Suppressor macrophage treated with lipopolysaccharide for 4 hours (primary cell): ENCODE results near the gene NTM.
A peak's percentile ranks its signal among the peaks of the same experiment; 100 is the strongest.
"Not testable (repeated sequence)": the region's sequence is repeated elsewhere in the genome, so short reads cannot be mapped to it uniquely, and the experiment has no call there.

Experiments used
- DNase-seq: peaks from one replicate; pipeline ENCODE4 v3.0.0-alpha.2; 2020

The NTM gene

DNA sequence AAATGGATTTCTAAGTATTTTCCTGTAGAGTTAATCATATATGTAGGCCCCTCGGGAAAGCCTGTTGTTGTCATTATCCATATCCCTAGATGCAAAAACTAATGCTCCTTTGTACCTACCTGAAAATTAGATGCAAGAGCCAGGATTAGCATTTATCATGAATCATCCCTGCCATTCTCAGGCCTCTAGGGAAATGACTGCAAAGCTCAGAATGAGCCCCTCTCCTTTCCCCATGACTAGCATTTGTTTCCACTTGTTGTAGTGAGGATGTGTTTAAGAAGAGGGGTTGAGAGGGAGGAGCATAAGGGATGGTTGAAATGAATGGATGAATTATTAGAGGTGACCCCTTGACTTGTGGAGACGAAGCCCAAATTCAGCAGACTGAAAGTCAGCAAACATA, 537.9 kb downstream of the NTM start:
- DNase-seq = no peak

DNA sequence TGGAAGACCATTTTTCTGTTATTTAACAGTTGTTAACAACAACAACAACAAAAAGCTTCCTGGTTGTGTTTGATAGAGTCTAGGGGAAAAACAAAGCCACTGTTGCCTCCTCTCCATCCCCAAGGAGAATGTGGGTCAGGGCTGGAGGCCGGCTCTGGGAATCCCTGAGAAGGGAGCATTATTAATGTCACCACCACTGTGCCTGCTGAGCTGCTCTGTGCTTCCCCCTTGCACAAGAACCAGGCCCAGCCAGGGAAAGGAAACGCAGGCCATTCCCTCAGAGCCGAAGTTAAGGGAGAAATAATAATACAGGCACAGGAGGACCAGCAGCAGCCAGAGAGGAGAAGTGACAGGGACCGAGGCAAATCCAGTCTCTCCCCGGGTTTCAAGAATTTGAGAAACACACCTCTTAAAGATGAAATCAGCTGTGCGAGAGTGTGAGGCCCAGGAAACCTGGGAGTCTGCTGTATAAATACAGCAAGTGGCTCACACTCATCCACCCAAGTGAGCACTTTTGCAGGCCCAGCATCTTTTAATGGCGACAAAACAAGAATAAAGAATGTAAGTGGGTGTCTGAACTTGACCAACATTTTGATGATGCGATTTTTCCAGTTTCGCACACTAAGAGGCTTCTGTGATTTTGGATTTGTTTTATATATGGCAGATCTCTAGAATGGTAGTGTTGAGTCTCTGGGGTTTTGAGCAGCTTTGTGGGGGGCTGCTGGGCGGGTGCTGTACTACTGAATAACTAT, 539.2 kb downstream of the NTM start:
- DNase-seq = no peak

DNA sequence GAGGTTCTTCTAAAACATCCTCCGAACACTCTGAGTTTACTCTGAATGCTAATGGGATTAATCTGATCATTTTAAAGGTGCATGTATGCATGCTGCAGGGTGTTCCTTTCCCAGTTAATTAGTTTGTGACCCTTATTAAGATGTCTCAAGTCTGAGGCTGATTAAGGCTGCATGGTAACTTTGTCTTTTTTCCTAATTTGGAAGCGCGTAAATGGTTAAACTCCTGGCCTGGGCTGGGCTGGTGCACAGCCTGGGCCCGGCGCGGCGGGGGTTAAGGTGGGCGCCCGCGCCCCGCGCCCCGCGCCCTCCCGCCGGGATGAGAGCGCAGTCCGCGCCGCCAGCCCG, 539.7 kb downstream of the NTM start:
- DNase-seq = no peak

DNA sequence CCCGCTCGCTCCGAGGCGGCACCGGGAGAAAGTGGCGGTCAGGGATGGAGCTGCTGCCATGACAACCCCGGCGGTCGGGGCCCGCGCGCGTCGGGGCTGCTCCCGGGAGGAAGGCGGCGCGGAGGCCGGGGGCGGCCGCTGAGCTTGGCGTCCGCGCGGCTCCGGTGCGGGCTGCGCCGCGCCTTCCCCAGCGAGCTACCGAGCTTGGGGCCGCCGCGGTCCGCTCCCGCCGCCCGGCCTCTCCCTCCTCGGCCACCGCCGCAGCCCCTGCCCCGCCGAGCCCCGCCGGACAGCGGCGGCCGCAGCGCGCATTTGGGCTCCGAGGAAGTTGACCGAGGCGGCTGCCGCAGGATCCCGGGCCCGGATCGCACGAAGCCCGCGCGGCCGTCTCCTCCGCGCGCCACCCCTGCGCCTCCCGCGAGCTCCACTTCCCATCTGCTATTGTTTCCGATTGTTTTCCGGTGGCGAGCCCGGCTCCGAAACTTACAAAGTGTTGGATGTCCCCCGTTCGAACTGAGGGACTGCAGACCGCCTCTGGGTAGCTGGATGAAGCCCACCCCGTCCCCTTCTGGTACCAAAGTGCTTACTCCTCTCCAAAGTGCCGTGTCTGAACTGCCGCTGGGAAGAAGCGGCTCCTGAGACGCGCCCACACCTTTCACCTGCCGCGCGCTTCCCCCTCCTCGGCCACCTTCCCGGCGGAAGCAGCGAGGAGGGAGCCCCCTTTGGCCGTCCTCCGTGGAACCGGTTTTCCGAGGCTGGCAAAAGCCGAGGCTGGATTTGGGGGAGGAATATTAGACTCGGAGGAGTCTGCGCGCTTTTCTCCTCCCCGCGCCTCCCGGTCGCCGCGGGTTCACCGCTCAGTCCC, 540.3 kb downstream of the NTM start:
- no peak for DNase-seq

DNA sequence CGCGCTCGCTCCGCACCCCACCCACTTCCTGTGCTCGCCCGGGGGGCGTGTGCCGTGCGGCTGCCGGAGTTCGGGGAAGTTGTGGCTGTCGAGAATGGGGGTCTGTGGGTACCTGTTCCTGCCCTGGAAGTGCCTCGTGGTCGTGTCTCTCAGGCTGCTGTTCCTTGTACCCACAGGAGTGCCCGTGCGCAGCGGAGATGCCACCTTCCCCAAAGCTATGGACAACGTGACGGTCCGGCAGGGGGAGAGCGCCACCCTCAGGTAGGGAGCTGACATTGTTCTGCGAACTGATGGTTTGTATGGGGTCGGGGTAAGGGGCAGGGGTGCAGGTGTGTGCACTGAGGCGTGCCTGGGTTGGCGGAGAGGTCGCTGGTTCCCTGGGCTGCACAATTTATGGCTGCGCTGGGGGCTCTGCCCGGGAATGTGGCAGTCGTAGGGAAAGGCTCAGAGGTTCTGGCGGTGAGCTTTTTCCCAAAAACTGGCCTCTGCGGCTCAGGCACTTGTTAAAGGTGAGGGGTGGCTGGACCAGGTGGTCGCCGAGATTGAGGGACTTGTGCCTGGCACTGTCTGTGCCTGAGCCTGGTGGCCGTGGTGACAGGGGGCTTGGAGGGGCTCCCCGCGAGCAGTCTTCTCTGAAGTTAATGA, 541.1 kb downstream of the NTM start:
- DNase-seq = not testable (repeated sequence)

DNA sequence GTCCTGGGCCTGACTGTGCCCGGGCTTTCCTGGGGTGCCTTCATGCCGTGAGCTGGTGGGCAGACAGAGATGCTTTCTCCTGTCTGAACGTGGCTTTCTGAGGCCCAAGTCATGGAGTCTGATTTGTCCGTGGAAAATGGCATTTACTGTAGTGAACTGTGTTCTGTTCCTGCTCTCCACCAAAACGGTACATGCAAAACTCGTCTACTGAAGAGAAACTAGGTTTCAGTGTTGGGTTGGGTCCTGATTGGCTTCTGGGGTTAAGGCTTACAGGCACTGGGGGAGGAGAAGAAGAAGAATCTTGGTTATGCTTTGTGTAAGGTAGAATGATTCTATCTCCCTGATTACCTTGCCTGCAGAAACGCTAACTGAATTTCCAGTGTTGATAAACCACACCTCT, 541.7 kb downstream of the NTM start:
- no peak for DNase-seq

DNA sequence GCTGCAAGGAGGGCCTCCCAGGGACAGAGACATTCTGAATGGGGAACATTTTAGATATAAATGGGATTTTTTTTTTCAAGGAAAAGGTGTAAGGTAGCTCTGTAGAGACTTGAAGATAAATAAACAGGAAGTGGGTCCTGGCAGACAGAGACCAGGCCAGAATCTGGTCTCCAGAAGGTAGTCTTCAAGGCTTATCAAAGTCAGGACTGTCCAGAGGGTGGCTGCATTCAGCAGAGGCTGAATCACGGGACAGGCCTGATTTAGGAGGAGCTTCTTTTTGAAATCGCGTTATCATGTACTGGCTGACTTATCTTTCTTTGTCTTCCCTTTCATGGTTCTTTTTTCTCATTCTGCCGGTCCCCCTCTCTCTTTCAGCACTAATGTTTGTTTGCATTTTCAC, 542.9 kb downstream of the NTM start:
- DNase-seq = no peak

DNA sequence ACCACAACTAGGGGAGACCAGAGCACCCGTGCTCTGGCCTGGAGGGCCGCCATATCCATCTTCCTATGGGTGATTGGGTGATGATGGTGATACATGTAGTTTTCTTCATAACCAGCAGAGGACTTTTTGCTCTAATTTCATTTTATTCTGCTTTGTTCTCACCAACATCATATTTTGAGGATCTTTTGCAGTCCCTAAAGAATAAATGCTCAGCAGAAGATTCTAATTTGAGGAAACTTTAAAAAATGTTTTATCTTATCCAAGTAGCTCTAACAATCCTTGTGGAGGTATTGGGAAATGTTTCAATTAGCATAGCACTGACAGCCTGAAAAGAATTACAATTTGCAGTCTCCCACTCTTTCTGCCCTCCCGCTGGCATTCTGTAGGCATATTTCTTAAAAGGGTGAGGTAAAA, 544.0 kb downstream of the NTM start:
- no peak for DNase-seq

DNA sequence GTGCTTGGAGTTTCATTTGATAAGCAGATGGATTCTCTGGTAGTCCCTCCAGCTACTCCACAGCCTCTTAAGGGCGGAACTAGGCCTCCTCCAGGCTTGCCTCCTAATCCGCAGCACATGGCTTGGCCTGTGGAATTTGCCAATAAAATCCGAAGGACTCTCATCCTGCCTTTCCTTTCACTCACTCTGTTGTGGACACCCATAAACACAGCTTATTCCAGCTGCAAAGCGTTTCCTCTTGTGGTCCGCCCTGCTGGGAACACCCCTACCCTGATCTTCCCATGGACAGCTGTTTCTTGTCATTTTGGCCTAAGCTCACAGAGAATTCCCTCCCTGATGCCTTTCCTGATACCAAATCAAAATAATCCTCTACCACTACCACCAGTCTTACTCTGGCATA, 546.2 kb downstream of the NTM start:
- no peak for DNase-seq

DNA sequence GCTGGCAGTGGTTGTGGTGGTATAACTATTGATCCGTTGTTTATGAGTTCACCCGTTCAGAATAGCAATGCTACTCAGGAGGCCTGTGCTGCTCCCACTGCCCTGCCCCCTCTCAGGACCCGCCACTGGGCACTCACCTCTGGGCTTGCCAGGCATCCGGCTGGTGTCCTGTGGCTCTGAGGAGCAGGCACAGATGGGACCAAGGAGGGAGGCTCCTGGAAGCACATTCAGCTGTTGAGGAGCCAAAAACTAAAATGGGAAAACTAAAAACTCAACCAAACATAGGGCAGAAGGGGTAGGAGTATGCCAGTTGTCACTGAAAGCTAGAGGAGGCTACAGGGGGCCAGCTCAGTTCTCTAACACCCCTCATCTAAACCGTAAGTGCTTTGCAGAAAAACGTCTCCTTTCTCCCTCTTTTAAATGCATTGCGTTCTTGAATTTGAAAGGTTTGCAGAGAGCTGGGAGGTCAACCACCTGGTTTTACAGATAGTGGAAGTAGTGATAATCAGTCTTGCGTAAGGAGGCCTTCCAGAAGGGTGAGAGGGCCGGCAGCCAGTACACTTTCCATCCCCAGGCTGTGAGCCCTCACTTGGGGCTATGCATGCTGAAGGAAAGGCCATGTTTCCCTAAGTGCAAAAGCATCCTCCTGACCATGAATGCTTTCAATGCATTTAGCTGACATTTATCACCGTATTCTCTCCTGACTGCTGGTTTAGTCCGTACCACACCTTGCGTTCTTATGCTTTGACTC, 547.4 kb downstream of the NTM start:
- DNase-seq = no peak

DNA sequence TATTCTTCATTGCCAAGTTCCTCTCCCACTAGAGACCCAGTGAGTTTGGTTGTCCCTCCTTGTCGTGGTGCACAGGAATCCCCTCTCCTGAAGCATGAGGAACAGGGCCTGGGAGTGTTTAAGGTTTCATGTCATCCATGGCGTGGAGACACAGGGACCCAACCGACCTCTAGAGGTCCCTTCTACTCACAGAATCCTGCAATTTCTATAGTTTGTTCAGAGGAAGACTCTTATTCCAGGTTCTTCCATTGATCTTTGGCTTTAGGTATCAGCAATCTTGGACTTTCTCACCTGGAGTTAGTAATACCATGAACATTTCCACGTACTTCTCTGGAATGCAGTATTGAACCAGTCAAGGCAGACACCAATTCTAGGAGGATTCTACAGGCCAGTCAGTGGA, 548.2 kb downstream of the NTM start:
- no peak for DNase-seq

DNA sequence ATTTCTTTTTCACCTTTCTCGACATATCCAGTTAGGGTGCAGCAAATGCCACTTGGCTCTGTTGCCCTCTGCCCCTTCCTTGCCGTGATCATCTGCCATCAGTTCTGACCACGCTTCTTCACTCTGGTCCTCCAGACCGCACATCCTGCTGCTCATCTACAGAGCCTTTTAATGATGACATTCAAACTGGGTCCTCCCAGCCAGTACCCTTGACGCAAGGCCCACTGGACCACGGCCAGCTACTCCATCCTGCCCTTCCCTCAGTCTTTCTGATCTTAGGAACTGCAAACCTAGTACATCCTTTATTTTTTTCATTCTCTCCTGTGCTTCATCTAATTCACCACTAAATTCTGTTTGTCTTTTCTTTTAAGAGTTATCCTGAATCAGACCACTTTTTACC, 551.8 kb downstream of the NTM start:
- DNase-seq = no peak

DNA sequence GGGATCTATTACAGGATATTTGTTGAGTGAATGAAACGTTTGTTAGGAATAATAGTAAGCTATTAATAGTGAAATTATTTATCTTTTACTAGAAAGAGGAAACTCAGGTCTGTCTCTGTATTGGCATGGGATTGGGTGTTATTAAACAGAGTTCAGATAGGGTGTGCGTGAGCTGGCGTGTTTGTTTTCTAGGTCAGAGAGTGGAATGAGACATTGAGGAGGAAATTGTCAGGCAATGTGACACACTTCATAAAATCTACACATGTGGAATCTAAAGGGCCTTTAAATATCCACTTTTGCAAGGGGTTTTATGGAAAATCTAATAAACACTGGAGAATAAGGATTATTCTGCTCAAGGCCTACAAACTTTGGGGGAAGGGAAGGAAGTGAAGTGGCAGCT, 552.9 kb downstream of the NTM start:
- DNase-seq = no peak

DNA sequence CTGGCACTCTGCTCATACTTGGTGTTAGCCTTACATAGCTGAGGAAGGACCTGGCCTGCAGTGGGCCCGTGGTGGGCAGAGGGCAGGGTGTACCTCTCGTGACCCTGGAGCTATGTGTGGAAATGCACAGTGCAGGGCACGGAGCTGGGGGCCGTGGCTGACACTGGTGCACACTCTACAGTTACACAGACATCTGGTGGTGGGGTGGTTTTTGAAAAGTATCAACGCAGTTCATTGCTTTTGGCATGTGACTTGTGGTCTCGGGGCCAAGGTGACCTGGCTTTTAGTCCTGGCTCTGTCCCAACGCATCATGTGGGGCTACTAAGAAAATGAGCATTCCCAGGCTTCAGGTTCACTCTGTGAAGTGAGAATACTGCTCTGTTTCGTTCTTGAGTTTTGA, 553.6 kb downstream of the NTM start:
- no peak for DNase-seq

DNA sequence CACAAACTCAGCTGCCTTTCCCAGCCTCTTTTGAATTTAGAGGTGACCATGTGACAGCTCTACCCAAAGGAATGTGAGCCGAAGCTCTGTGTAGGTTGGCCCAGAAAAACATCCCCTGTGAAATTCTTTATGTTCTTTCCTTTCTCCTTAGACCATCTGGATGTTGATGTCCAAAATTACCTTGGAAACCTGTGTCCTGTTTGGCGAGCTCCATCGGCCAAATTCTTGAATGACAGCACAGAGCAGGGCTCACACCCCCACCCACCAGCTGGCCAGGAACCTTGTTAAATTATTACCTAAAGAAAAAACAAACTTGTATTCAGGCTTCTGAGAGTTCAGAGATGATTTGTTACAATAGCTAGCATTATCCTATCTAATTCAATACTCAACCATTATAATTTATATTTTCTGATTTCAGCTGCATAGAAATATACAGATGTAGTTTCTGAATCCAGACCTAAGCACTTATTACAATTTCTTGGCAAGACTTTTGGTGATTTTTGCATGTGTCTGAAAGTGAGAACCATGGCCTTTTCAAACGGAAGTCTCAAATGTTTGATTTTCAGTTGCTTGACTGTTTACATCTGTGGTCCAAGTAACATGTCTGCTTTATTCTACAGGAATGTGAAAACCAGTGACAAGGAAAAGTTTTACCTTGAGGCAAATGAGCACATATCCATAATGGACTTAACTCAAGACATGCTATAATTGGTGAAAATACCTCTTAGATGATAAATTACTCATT, 554.2 kb downstream of the NTM start:
- DNase-seq = no peak

DNA sequence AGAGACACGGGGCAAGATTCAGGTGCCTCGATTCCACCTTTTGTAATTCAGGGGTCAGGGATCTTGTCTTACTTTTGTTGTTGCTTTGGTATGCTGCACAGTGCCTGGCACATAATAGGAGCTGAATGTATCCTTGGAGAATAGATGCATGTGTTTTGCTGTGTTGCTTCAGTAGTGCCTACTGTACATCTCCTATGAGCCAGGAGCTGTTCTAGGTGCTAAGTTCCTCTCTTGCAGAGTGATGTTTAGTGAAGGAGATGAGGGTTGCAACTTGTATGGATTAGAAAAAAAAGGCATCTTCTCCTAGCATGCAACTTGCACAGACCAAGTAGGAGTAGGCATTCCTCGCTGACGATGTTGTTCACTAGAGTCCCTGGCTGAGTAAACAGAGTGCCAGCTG, 555.4 kb downstream of the NTM start:
- DNase-seq = no peak

DNA sequence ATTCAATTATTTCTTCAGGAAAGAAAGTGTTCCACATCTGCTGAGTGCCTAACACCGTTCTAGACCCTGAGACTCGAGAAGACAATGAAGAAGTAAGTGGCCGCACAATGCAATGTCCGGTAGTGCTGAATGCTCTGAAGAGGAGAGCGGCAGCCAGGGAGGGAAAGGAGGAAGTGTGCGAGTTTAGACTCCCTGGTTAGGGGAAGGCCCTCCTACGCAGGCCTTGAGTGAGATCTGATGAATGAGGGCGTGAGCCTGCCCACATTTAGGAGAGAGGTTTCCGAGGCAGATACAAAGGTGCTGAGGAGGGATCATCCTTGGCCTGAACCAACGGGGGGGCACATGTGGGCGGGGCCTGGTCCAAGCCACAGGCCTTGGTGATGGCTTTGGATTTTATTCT, 558.6 kb downstream of the NTM start:
- DNase-seq = peak; percentile 55

DNA sequence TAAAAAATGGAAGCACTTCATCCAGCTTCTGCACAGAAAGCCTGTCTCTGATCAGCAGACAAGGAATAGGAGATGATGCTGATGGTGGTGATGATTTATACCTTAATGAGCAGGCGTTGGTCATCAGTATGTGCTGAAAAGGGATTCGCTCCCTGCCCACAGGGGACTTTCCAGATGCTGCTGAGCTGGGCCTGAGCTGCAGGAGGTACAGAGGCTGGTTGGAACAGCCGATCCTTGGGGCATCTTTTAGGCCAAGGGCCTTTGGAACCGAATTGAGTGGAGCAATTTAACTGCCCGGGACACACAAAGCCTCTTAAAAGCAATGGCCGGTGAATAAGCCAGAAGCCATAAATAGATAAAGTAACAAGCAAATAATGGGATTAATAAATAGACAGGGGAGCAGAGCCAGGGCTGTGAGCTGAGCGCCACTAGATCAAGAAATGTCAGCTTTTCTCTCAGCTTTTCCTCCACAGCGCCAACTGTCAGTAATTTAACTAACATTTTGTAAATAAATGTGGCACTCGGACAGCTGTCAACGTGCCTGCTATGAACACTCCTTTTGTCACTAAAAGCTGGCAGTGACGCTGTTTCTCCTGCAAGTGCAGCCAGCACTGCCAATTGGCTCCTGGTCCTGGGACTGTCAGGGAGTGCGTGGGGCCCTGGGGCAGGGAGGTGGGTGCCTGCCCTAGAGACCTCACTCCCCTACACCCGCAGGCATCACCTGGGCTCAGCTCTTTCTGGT, 562.3 kb downstream of the NTM start:
- DNase-seq = no peak

DNA sequence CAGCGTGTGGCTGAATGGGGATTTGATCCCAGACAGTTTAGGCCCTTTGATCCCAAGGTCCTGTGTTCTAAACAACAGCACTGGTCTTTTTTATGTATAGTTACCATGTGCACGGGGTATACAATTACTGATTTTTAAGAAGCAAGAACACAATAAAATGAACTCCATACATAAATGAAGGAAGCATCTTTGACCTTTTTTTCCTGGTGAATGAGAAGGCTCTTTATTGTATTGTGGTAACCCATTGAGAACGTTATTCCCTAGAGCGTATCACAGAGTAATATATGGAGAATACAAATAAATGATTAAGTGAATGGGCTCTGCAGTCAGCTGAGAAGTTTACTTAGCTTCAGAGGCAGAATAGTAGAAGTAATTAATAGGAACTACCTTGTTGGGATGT, 563.6 kb downstream of the NTM start:
- DNase-seq = no peak

DNA sequence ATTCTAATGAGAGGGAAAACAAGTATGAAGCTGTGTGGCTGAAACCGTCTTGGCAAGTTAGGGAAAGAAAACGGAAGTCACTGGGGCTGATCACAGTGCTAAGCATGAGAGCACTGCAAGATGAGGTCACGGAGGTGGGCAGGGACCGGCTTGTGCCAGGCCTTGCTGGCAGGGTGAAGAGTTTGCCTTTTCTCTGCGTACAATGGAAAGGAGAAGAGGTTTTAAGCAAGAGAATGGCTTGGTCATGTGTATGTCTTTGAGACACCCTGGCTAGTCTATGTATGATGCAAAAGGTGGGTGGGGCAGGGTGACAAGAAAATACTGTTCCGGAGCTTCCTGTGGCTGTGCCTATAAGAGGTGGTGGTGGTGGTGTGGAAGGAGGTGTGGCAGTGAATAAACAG, 567.9 kb downstream of the NTM start:
- peak; percentile 26 for DNase-seq

DNA sequence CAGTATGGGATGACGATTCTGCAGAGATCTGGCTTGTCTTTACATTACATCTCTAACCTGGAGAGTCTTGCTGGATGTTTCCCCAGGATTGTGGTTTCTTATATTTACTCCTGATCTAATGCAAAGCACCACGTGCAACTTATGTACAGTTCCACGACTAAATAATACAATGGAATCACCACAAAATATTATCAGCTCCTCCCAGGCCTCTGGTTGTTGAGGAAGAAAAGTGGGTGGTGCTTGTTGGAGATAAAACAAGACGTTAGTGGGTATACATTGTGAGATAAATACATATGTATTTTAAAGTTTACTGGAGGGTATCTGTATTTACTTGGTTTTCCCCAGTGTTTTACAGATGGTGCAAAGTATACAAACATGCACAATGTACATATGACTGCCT, 569.7 kb downstream of the NTM start:
- DNase-seq = no peak

DNA sequence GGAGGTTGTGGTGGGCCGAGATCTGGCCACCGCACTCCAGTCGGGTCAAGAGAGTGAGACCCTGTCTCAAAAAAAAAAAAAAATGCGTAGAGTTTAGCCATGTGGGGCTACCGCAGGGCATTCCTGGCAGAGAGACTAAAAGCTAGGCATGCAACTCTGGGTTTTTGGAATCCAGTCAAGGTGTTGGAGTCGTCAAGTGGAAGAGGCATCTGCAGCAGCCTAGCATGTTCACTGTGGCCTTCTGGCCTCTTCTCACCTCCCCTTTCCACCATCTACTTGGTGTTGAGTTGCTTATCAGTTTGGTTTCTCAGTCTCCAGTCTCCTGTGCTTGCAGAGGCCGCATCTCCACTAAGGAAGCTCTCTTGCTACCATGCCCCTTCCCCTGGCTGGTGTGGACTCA, 572.5 kb downstream of the NTM start:
- no peak for DNase-seq
